HG03175 (cell line): ENCODE data around the gene DCTN2.
"Not testable (repeated sequence)": the region's sequence is repeated elsewhere in the genome, so short reads cannot be mapped to it uniquely, and the experiment has no call there.

ENCODE experiments used
- ATAC-seq: cut with Tn5 transposase; IDR thresholded peaks from one replicate; pipeline ENCODE4 v1.9.1; 2021; ENCODE audit warnings: mild to moderate bottlenecking, moderate library complexity; ENCODE audit not compliant: unreplicated experiment

The DCTN2 gene

GRCh38 chr12:57529831-57530230 is 17.2 kb downstream of the DCTN2 start:
- no peak for ATAC-seq

- no peak for ATAC-seq
Measured at GRCh38 chr12:57528831-57529555, 18.0 kb downstream of the DCTN2 start.

DNA sequence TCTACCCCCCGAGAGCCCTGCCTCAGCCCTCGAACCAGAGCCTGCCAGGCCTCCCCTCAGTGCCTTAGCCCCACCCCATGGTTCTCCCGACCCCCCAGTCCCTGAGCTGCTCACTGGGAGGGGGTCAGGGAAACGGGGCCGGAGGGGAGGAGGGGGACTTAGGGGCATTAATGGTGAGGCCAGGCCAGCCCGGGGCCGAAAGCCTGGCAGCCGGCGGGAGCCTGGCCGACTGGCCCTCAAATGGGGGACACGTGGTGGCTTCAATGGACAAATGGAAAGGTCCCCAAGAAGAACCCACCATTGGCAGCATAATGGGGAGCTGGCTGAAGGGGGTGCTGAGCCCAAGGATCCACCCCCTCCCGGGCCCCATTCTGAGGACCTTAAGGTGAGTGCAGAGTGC is 18.8 kb downstream of the DCTN2 start:
- ATAC-seq, result no peak

- ATAC-seq, result no peak
Measured at GRCh38 chr12:57527184-57527583, 19.8 kb downstream of the DCTN2 start.

DNA sequence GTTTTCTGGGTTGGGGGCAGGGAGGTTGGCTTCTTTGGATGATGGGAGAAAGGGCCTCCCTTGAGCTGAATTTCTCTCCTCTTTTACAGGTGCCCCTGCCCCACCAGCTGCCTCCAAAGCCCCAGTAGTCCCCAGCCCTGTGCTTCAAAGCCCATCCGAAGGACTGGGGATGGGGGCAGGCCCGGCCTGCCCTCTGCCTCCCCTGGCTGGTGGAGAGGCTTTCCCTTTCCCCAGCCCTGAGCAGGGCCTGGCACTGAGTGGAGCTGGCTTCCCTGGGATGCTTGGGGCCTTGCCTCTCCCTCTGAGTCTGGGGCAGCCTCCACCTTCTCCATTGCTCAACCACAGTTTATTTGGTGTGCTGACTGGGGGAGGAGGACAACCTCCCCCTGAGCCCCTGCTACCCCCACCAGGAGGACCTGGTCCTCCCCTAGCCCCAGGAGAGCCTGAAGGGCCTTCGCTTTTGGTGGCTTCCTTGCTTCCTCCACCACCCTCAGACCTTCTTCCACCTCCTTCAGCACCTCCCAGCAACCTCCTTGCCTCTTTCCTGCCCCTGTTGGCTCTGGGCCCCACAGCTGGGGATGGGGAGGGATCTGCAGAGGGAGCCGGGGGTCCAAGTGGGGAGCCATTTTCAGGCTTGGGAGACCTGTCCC is 20.4 kb downstream of the DCTN2 start:
- no peak for ATAC-seq

DNA sequence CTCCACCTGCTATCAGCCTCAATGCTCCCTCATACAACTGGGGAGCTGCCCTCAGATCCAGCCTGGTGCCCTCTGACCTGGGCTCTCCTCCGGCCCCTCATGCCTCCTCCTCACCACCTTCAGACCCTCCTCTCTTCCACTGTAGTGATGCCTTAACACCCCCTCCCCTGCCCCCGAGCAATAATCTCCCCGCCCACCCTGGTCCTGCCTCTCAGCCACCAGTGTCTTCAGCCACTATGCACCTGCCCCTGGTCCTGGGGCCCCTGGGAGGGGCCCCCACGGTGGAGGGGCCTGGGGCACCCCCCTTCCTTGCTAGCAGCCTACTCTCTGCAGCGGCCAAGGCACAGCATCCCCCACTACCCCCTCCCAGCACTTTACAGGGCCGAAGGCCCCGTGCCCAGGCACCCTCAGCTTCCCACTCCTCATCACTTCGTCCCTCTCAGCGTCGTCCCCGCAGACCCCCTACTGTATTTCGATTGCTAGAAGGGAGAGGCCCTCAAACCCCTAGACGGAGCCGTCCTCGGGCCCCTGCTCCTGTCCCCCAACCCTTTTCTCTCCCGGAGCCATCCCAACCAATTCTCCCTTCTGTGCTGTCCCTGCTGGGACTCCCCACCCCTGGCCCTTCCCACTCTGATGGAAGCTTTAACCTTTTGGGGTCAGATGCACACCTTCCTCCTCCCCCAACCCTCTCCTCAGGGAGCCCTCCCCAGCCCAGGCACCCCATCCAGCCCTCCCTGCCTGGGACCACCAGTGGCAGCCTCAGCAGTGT is 21.2 kb downstream of the DCTN2 start:
- no peak for ATAC-seq

DNA sequence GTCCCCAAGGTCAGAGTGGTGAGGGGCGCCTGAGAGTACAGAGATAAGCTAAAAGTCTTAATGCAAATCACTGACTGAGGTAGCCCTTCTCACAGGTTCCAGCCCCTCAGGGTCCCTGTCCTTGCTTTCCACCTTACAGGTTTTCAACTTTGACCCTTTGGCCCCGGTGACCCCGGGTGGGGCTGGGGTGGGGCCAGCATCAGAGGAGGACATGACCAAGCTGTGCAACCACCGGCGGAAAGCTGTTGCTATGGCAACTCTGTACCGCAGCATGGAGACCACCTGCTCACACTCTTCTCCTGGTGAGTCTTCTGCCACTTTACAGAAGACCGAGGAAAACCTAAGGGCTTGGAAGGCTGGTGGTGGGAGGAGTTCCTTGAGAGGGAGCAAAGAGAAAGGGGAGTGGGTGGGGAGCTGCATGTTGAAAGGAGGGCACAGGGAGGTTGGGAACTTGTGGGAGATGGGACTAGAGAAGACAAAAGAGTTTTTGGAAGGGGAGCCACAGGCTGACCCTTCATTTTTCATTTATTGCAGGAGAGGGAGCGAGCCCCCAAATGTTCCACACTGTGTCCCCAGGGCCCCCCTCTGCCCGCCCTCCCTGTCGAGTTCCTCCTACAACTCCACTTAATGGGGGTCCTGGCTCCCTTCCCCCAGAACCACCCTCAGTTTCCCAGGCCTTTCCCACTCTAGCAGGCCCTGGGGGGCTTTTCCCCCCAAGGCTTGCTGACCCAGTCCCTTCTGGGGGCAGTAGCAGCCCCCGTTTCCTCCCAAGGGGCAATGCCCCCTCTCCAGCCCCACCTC is 22.0 kb downstream of the DCTN2 start:
- no peak for ATAC-seq

- ATAC-seq, result no peak
Measured at GRCh38 chr12:57523706-57524614, 23.0 kb downstream of the DCTN2 start.

- ATAC-seq, result no peak
Measured at GRCh38 chr12:57522887-57523705, 23.9 kb downstream of the DCTN2 start.

GRCh38 chr12:57522011-57522886 is 24.7 kb downstream of the DCTN2 start, which contains the start of gene MBD6:
MBD6 (plus strand) TSS chr12:57522824; CDS start chr12:57524304, 1,480 bp downstream.
- ATAC-seq, result peak; percentile 46

- no peak for ATAC-seq
Measured at GRCh38 chr12:57521525-57522010, 25.4 kb downstream of the DCTN2 start.

DNA sequence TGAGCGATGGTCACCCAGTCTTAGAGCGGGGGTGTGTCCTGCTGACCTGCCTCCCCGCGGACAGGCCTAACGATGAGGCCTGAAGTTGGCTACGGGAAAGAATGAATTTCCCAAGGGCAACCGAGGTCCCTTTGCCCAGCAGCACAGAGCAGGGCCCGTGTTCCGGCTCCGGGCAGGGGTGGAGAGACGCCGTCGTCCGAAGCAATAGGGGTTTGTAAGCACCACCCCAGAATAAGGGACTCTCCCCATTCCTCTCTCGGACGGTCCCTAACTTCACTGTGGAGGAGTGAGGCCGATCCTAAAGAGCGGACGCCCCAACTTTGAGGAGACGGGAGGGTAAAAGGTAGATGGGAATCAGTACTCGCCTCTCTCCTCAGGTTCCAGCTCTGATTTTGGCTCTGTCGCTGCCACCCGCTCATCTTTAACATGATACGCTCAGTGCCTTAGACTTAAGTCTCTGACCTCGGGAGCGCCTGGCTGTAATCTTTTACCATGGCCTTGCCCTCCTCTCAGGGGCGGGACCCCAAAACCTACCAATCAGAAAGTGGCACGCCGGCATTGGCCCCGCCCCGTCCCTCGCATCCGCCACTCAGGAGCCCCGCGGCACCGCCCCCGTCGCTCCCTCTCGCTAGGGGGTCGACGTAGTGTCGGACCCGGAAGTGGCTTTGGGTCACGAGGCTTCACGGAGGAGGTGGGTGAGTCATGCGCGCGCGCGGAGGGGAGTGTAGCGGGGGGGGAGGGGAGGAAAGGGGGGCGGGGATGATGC is 26.8 kb downstream of the DCTN2 start, which contains the start of gene DDIT3:
TSS of gene DDIT3 (minus strand) at position 462 of the 766 bp plus-strand sequence. CDS start 3,108 bp downstream, outside the sequence.
- ATAC-seq, result peak; percentile 72

DNA sequence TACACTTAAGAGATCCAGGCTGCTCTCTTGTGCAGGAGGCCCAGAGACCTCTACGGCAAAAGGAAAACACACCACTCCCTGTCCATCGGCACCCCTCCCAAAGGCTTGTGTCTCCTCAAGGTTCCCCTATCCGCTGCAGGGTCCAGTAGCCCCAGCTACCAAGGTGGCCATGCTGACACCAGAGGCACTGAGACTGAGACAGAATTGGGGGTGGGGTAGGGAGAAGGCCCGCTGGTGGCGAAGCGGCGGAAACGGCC is 27.3 kb downstream of the DCTN2 start:
- peak; percentile 8 for ATAC-seq

DNA sequence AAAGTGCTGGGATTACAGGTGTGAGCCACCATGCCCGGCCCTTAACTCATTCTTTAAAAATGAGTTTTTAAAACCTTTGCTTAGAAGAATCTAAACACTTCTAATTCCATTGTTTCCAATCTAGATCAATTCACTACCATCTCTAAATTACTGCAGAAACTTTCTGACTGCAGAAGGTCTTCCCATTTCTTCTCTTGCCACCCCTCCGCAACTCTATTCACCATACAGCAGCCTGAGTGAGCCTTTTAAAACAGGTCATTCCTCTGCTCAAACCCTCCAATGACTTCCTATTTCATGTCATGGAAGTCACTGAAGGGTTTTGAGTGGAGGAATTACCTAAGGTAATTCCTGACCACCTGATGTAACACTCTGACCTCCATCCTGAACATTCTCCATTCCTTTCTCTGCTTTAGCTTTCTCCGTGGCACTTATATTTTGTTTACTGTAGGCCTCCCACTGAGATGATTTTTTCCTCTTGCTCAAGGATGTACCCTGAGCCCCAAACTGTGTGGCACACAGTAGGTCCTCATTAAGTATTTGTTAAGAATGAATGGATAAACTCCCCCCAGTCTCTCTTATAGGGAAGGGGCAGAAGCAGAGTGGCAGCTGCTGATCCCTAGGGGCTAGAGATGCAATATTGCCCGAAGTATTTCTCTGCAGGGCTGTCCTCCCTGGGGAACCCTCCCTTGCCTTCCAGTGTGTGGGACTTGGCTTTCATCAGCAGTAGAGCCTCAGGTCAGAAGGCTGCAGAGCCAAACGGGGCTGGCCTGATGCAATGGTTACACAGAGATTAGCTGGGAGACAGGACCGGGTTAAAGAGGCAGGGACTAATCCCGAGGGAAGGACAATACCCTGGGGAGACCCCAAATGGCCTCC is 27.8 kb downstream of the DCTN2 start:
- ATAC-seq, result no peak

DNA sequence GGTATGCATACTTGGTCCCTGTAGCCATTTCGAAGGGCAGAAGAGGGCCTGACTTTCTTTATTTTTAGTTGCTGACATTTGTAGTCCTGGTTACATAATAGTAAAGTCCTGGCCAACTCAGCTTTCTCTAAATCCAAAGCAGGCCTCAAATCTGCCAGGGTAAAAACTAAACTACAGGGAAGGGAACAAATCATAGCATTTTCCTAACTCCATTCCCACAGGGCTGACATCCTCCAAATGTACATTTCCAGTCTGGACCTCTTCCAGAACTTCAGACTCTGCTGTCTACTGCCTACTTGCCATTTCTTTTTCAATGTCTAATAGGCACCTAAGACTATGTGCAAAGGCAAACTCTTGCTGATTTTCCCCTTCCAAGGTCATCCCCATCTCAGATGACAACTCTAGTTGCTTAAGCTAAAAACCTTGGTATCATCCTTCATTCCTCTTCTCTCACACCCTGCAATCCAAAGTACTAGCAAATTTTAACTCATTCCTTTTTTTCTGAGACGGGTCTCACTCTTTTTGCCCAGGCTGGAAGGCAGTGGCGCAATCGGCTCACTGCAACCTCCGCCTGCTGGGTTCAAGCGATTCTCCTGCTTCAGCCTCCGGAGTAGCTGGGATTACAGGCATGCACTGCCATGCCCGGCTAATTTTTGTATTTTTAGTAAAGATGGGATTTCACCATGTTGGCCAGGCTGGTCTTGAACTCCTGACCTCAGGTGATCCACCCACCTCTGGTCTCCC is 28.6 kb downstream of the DCTN2 start:
- no peak for ATAC-seq

GRCh38 chr12:57517718-57518117 is 29.3 kb downstream of the DCTN2 start:
- not testable (repeated sequence) for ATAC-seq
